Measurements from ENCODE around the gene HMCN1.

The HMCN1 gene

GRCh38 chr1:185804608-185805007, 70.4 kb downstream of the HMCN1 start:
- no peak for TF ChIP-seq ZNF274 (IDR thresholded peaks at IDR 0.05; ENCODE audit: low read depth, low read length)
- no peak overlapping the region for H3K4me3 ChIP-seq (ENCODE audit: low read length)

GRCh38 chr1:185807275-185807674, 73.1 kb downstream of the HMCN1 start:
- no peak overlapping the region for H3K4me3 ChIP-seq (ENCODE audit: low read length)
- no peak for TF ChIP-seq ZNF274 (IDR thresholded peaks at IDR 0.05; ENCODE audit: low read depth, low read length)

GRCh38 chr1:185808631-185809030, 74.4 kb downstream of the HMCN1 start:
- TF ChIP-seq ZNF274 (IDR thresholded peaks at IDR 0.05; ENCODE audit: low read depth, low read length), result no peak

GRCh38 chr1:185811073-185811709, 77.0 kb downstream of the HMCN1 start:
- no peak for TF ChIP-seq ZNF274 (IDR thresholded peaks at IDR 0.05; ENCODE audit: low read depth, low read length)
- no peak overlapping the region for H3K4me3 ChIP-seq (ENCODE audit: low read length)

More at GRCh38 chr1:185808631-185809030, 74.4 kb downstream of the HMCN1 start:
- no peak overlapping the region for H3K4me3 ChIP-seq (ENCODE audit: low read length)

- no peak for TF ChIP-seq ZNF274 (IDR thresholded peaks at IDR 0.05; ENCODE audit: low read depth, low read length)
Observed at GRCh38 chr1:185812934-185813333, 78.7 kb downstream of the HMCN1 start.

GRCh38 chr1:185813401-185813979, 79.3 kb downstream of the HMCN1 start:
- H3K4me3 ChIP-seq (ENCODE audit: low read length), result no peak overlapping the region
- TF ChIP-seq ZNF274 (IDR thresholded peaks at IDR 0.05; ENCODE audit: low read depth, low read length), result no peak

More at GRCh38 chr1:185812934-185813333, 78.7 kb downstream of the HMCN1 start:
- H3K4me3 ChIP-seq (ENCODE audit: low read length), result no peak overlapping the region

- TF ChIP-seq ZNF274 (IDR thresholded peaks at IDR 0.05; ENCODE audit: low read depth, low read length), result no peak
- no peak overlapping the region for H3K4me3 ChIP-seq (ENCODE audit: low read length)
Observed at GRCh38 chr1:185816460-185816859, 82.3 kb downstream of the HMCN1 start.

GRCh38 chr1:185819798-185820197, 85.6 kb downstream of the HMCN1 start:
- TF ChIP-seq ZNF274 (IDR thresholded peaks at IDR 0.05; ENCODE audit: low read depth, low read length), result no peak
- H3K4me3 ChIP-seq (ENCODE audit: low read length), result no peak overlapping the region

GRCh38 chr1:185821612-185822385, 87.6 kb downstream of the HMCN1 start:
- no peak overlapping the region for H3K4me3 ChIP-seq (ENCODE audit: low read length)
- TF ChIP-seq ZNF274 (IDR thresholded peaks at IDR 0.05; ENCODE audit: low read depth, low read length), result no peak

- H3K4me3 ChIP-seq (ENCODE audit: low read length), result no peak overlapping the region
- TF ChIP-seq ZNF274 (IDR thresholded peaks at IDR 0.05; ENCODE audit: low read depth, low read length), result no peak
Observed at GRCh38 chr1:185823467-185823866, 89.3 kb downstream of the HMCN1 start.

- no peak for TF ChIP-seq ZNF274 (IDR thresholded peaks at IDR 0.05; ENCODE audit: low read depth, low read length)
- H3K4me3 ChIP-seq (ENCODE audit: low read length), result no peak overlapping the region
Observed at GRCh38 chr1:185824106-185824505, 89.9 kb downstream of the HMCN1 start.

- no peak for TF ChIP-seq ZNF274 (IDR thresholded peaks at IDR 0.05; ENCODE audit: low read depth, low read length)
- H3K4me3 ChIP-seq (ENCODE audit: low read length), result no peak overlapping the region
Observed at GRCh38 chr1:185825556-185825955, 91.4 kb downstream of the HMCN1 start.

- no peak overlapping the region for H3K4me3 ChIP-seq (ENCODE audit: low read length)
- no peak for TF ChIP-seq ZNF274 (IDR thresholded peaks at IDR 0.05; ENCODE audit: low read depth, low read length)
Observed at GRCh38 chr1:185834371-185834905, 100.2 kb downstream of the HMCN1 start.

- no peak for TF ChIP-seq ZNF274 (IDR thresholded peaks at IDR 0.05; ENCODE audit: low read depth, low read length)
- H3K4me3 ChIP-seq (ENCODE audit: low read length), result no peak overlapping the region
Observed at GRCh38 chr1:185835191-185835590, 101.0 kb downstream of the HMCN1 start.

GRCh38 chr1:185837711-185838110, 103.5 kb downstream of the HMCN1 start:
- no peak overlapping the region for H3K4me3 ChIP-seq (ENCODE audit: low read length)
- TF ChIP-seq ZNF274 (IDR thresholded peaks at IDR 0.05; ENCODE audit: low read depth, low read length), result no peak
